Ishikawa (cell line): ENCODE measurements around the gene FAM111A.

ENCODE experiments used
- EP300 ChIP-seq: IDR thresholded peaks from 2 replicates; pipeline ENCODE4 v1.6.1; 2012; ENCODE audit warnings: borderline replicate concordance
- YY1 ChIP-seq: IDR thresholded peaks from 2 replicates; pipeline ENCODE4 v1.6.1; 2012; ENCODE audit warnings: low read depth

DNA sequence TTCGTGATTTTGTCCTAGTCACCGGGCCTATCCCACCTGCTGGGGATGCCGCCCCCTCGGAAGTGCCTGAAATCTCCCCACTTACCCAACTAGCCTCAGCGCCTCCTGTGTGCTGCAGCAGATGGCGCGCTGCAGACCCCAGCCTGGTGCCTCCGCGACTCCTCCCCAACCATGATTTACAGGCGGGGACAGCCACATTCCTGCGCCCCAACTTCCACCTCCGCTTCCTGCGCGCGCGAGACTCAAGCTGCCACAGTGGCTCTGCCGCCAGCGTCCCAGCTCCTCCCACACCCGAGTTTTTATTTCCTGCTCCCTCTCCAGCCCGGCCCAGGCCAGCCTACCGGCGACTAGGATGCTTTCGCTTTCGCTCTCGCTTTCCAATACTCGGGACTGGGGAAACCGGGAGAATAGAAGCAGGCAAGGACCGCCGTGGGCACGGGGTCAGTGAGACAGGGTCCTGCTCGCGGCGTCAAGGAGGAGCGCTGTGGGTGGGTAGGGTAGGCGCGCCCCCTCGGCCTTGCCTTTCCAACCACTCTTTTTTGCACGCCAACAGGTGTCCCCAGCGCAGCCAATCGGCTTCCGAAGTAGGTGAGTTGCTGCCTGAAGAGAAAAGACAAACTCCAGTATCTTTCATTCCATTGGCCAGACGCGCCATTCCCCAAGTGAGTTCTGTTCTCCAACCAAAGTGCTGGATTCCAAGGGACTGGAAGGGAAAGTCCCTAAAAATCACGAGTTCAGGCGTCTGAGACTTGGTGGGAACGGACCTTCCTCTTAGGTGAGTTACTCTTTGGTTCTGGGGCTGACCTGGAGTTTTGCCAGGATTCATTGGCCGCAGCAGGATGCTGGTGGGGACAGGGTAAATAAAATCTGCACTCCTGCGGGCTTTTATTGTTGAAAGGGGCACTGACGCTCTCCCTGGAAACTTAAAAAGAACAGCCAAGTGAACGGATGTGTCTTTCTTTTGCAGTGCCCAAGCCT is at the start of gene FAM111A:
- TF ChIP-seq YY1 (no peak), EP300 (no peak)
